MG63 (cell line): ENCODE results near the gene POU2F2. TPM values are rescaled to one million over a fixed set of nuclear protein-coding genes. Genes with fewer than 3 reads are reported as not detected.
"Not testable (repeated sequence)": the region's sequence is repeated elsewhere in the genome, so short reads cannot be mapped to it uniquely, and the experiment has no call there.

ENCODE experiments used
- DNase-seq: peaks from one replicate; pipeline ENCODE4 v3.0.0-alpha.2; 2020
- H3K27me3 ChIP-seq: fragments of 250-450 bp; sonication (Bioruptor Pico); 2 replicates; pipeline ENCODE4 v1.5.1; 2020; ENCODE audit warnings: mild to moderate bottlenecking, moderate library complexity
- H3K36me3 ChIP-seq: fragments of 250-450 bp; sonication (Bioruptor Pico); 2 replicates; pipeline ENCODE4 v1.5.1; 2020; ENCODE audit warnings: mild to moderate bottlenecking, moderate library complexity
- H3K4me3 ChIP-seq: fragments of 250-450 bp; sonication (Bioruptor Pico); 2 replicates; pipeline ENCODE4 v1.5.1; 2020; ENCODE audit warnings: mild to moderate bottlenecking, moderate library complexity
- H3K9me3 ChIP-seq: fragments of 250-450 bp; sonication (Bioruptor Pico); 2 replicates; pipeline ENCODE4 v1.5.1; 2020; ENCODE audit warnings: mild to moderate bottlenecking, moderate library complexity
- total RNA-seq: library from RNA; depleted of rRNA; stranded (reverse); fragments of >200 nt; shearing (Covaris generic); gene quantifications from 2 replicates; pipeline ENCODE4 v1.2.3, GENCODE V29; 2014; ENCODE audit warnings: low replicate concordance

POU2F2 gene
- total RNA-seq, 1 experiment from 2014 or later = not detected

- H3K36me3 ChIP-seq = no peaks in the 10 kb centered on the region; the same call in 1 of the 2 replicates
Observed at GRCh38 chr19:42117076-42117475, 15.2 kb downstream of the POU2F2 start.

GRCh38 chr19:42116308-42117075 lies 15.8 kb downstream of the POU2F2 start:
- DNase-seq = no peak
- H3K9me3 ChIP-seq = no peaks in the 10 kb centered on the region
- H3K4me3 ChIP-seq = no peak overlapping the region
- no peaks in the 10 kb centered on the region for H3K27me3 ChIP-seq
- H3K36me3 ChIP-seq = no peaks in the 10 kb centered on the region; the same call in 1 of the 2 replicates

More at GRCh38 chr19:42117076-42117475, 15.2 kb downstream of the POU2F2 start:
- Histone ChIP-seq H3K9me3 (no peaks in the 10 kb centered on the region), H3K27me3 (no peaks in the 10 kb centered on the region), H3K4me3 (no peak overlapping the region)
- no peak for DNase-seq

DNA sequence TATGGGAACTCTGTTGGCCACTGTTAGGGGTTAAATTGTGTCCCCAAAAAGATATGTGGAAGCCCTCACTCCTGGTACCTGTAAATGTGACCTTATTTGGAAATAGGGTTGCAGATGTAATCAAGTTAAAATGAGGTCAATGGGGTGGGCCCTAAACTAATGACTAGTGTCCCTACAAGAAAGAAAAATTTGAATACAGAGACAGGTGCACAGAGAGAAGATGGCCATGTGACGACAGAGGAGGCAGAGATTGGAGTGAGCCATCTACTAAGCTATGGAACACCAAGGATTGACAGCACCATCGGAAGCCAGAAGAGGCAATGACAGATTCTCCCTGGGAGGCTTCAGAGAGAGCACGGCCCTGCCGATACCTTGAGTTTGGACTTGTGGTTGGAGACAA lies 16.5 kb downstream of the POU2F2 start:
- H3K36me3 ChIP-seq = no peaks in the 10 kb centered on the region; the same call in 1 of the 2 replicates
- H3K4me3 ChIP-seq = no peak overlapping the region
- H3K9me3 ChIP-seq = no peaks in the 10 kb centered on the region
- no peak for DNase-seq
- H3K27me3 ChIP-seq = no peaks in the 10 kb centered on the region

DNA sequence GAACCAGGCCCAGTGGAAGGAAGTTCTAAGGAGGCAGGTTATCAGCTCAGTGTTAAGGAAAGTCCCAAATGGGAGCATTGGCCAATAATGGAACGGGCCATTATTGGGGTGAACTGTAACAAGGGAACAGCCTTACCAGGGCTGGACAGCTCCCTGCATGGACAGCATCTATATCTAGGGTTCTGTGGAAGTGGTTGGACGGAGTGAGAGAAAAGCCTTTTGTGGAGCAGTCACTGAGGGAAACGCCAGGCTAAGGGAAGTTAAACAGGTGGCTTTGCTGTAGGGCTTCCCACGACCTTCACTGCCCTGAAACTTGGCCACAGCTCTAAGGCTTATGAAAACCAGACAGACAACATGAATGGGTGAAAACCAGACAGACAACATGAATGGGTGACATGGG lies 17.0 kb downstream of the POU2F2 start:
- Histone ChIP-seq H3K27me3 (no peaks in the 10 kb centered on the region), H3K36me3 (no peaks in the 10 kb centered on the region; the same call in 1 of the 2 replicates), H3K4me3 (no peak overlapping the region), H3K9me3 (no peaks in the 10 kb centered on the region)
- DNase-seq = no peak

GRCh38 chr19:42114412-42114811 lies 17.8 kb downstream of the POU2F2 start:
- H3K36me3 ChIP-seq = no peaks in the 10 kb centered on the region; the same call in 1 of the 2 replicates
- DNase-seq = no peak
- H3K9me3 ChIP-seq = no peaks in the 10 kb centered on the region
- no peaks in the 10 kb centered on the region for H3K27me3 ChIP-seq
- H3K4me3 ChIP-seq = 0 out of 2 replicates have a peak overlapping the region, but pooled peaks have one; percentile 8

GRCh38 chr19:42113641-42114348 lies 18.5 kb downstream of the POU2F2 start:
- H3K36me3 ChIP-seq = no peaks in the 10 kb centered on the region; the same call in 1 of the 2 replicates
- no peaks in the 10 kb centered on the region for H3K9me3 ChIP-seq
- no peaks in the 10 kb centered on the region for H3K27me3 ChIP-seq
- H3K4me3 ChIP-seq = peak overlapping the region; percentile 8; the same call in 1 of the 2 replicates
- DNase-seq = peak; percentile 99

DNA sequence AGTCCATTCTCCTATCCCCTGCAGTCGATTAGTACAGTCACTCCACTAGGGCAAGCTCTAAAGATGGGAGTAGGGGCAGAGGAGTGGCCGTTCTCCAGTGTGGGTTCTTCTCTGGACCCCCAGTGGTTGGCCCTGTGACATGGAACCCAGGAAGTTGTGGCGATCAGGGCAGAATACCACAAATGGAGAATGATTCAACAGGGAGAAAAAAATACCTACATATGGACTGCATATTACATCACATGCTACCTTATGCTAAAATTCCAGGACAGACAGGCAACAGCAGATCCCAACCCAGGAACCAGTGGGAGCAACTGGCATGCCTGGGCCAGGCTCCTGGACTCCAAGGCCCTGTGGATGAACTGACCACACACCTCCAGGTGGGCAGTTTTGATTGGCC lies 20.4 kb downstream of the POU2F2 start:
- no peak for DNase-seq
- H3K4me3 ChIP-seq = no peak overlapping the region
- H3K27me3 ChIP-seq = no peaks in the 10 kb centered on the region
- no peaks in the 10 kb centered on the region; the same call in 1 of the 2 replicates for H3K36me3 ChIP-seq
- H3K9me3 ChIP-seq = no peaks in the 10 kb centered on the region

DNA sequence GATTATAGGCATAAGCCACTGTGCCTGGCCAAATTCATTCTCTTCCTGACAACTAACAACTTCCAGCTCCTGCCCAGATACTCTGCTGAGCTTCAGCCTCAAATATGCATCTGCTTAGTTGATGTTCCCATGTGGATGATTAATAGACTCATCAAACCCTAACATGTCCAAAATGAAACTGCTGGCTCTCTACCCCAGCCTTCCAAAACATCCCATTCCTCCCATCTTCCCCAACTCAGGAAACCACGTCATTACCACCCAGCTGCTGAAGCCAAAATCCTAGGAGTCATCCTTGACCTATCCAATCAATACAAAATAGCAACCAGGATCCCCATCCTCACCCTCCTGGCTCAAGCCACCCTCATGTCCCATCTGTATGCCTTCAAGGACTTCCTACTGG lies 20.9 kb downstream of the POU2F2 start:
- peaks cover 3% of the 10 kb centered on the region; the same call in 1 of the 2 replicates for H3K27me3 ChIP-seq
- H3K4me3 ChIP-seq = no peak overlapping the region
- peak; percentile 85 for DNase-seq
- no peaks in the 10 kb centered on the region; the same call in 1 of the 2 replicates for H3K36me3 ChIP-seq
- no peaks in the 10 kb centered on the region for H3K9me3 ChIP-seq

GRCh38 chr19:42110658-42111057 lies 21.6 kb downstream of the POU2F2 start:
- Histone ChIP-seq H3K4me3 (no peak overlapping the region), H3K27me3 (peaks cover 7% of the 10 kb centered on the region), H3K9me3 (no peaks in the 10 kb centered on the region), H3K36me3 (no peaks in the 10 kb centered on the region)
- DNase-seq = no peak

DNA sequence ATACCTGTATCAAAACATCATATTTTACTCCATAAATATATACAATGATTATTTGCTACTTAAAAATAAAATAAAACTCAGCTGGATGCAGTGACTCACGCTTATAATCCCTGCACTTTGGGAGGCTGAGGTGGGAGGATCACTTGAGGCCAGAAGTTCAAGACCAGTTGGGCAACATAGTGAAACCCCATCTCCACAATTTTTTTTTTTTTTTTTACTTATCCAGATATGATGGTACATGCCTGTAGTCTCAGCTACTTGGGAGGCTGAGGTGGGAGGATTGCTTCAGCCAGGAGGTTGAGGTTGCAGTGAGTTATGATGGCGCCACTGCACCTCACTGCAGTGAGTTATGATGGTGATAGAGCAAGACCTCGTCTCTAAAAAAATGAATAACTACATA lies 22.4 kb downstream of the POU2F2 start:
- Histone ChIP-seq H3K36me3 (no peaks in the 10 kb centered on the region), H3K27me3 (peaks cover 11% of the 10 kb centered on the region), H3K9me3 (no peaks in the 10 kb centered on the region), H3K4me3 (no peak overlapping the region)
- DNase-seq = no peak

GRCh38 chr19:42108527-42109389 lies 23.5 kb downstream of the POU2F2 start:
- H3K9me3 ChIP-seq = no peaks in the 10 kb centered on the region
- H3K27me3 ChIP-seq = peaks cover 11% of the 10 kb centered on the region
- peak; percentile 78 for DNase-seq
- no peak overlapping the region for H3K4me3 ChIP-seq
- H3K36me3 ChIP-seq = no peaks in the 10 kb centered on the region

- peaks cover 11% of the 10 kb centered on the region for H3K27me3 ChIP-seq
- H3K9me3 ChIP-seq = no peaks in the 10 kb centered on the region
- H3K36me3 ChIP-seq = no peaks in the 10 kb centered on the region
- no peak overlapping the region for H3K4me3 ChIP-seq
- DNase-seq = no peak
Observed at GRCh38 chr19:42105368-42105767, 26.9 kb downstream of the POU2F2 start.

GRCh38 chr19:42102877-42103276 lies 29.4 kb downstream of the POU2F2 start:
- H3K4me3 ChIP-seq = no peak overlapping the region
- peaks cover 11% of the 10 kb centered on the region for H3K27me3 ChIP-seq
- no peaks in the 10 kb centered on the region for H3K9me3 ChIP-seq
- no peaks in the 10 kb centered on the region for H3K36me3 ChIP-seq
- no peak for DNase-seq

DNA sequence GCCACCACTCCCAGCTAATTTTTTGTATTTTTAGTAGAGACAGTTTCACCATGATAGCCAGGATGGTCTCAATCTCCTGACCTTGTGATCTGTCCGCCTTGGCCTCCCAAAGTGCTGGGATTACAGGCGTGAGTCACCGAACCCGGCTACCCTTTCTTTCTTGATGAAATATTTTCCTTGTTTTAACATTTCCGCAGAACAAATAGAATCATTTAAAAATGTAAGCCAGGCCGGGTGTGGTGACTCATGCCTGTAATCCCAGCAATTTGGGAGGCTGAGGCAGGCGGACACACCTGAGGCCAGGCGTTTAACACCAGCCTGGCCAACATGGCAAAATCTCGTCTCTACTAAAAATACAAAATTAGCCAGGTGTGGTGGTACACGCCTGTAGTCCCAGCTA lies 32.0 kb downstream of the POU2F2 start:
- not testable (repeated sequence) for DNase-seq, H3K4me3 ChIP-seq, H3K27me3 ChIP-seq, H3K36me3 ChIP-seq, H3K9me3 ChIP-seq

DNA sequence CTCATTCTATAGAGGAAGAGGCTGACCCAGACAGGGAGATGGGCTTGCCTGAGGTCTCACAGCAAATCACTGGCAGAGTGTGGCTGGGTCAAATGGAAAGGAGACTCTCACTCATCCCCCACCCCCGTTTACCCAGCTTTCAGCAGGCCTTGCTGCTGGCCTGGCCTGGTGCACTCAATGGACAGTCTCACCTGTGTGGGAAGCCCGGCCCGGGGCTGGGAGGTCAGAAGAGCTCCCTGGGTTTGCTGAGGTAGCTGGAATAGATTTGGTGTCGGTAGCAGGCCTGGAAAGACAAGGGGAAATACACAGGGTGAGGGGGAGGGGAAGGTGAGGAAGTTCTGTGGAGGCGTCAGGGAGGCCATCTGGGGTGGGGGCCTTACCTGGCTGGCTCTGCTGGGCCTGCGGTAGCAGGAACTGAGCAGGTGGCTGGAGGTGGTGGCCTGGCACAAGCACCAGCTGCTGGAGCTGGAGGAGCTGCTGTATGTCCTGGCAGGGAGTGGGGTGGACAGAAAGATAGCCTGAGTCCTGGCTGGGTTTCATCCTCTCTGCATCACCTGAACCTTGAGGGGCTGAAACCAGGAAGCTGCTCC lies 32.8 kb downstream of the POU2F2 start:
- Histone ChIP-seq H3K36me3 (no peaks in the 10 kb centered on the region), H3K9me3 (no peaks in the 10 kb centered on the region), H3K27me3 (no peaks in the 10 kb centered on the region), H3K4me3 (no peak overlapping the region)
- DNase-seq = no peak

DNA sequence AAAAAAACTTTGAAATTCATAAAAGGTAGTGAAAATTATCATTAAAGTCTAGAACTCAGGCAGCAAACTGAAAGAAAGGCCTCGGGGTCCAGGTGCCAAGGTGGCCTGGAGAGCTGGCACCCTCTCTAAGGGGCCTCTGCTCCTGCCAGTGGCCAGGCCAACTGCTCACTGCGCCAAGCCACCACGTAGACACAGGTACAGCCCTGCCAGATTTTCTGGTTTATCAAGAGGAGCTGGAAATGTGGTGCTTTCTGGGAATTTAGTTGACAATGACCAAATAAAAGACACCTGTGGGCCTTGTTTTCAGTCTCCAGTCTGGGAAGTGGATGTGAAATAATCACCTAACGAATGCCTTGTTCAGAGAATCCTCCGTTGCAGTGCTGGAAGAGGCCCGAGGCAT lies 33.5 kb downstream of the POU2F2 start:
- Histone ChIP-seq H3K9me3 (no peaks in the 10 kb centered on the region), H3K36me3 (no peaks in the 10 kb centered on the region), H3K27me3 (no peaks in the 10 kb centered on the region), H3K4me3 (no peak overlapping the region)
- no peak for DNase-seq
